Panc1 (cell line): ENCODE data around the gene CATSPER3.

Experiments
- POLR2AphosphoS5 ChIP-seq: IDR thresholded peaks from 2 replicates; pipeline ENCODE4 v1.6.1; 2012; ENCODE audit warnings: mild to moderate bottlenecking, low read depth, low read length, moderate library complexity
- TF ChIP-seq, protein P1 (sequence below), 2 experiments: IDR thresholded peaks; 2 replicates each; pipeline ENCODE4 v1.6.1; 2011 to 2012; ENCODE audit warnings: low read depth in 2 of 2, control low read depth in 1 of 2, low read length in 1 of 2, mild to moderate bottlenecking in 1 of 2, moderate library complexity in 1 of 2; ENCODE audit not compliant: insufficient read depth in 1 of 2
- TF ChIP-seq, protein P2 (sequence below): fragments of 450-650 bp; IDR thresholded peaks from 2 replicates; pipeline ENCODE4 v1.5.1; 2017; ENCODE audit warnings: mild to moderate bottlenecking

DNA sequence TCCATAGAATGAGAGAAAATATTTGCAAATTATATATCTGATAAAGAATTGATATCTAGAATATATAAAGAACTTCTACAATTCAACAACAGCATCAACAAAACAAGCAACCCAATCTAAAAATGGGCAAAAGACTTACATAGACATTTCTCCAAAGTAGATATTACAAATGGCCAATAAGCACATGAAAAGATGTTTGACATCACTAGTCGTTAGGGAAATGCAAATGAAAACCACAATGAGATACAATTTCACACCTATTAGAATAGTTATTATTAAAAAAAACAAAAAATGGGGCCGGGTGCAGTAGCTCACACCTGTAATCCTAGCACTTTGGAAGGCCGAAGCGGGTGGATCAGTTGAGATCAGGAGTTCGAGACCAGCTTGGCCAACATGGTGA, 24.4 kb downstream of the CATSPER3 start:
- TF ChIP-seq, protein P1, sequence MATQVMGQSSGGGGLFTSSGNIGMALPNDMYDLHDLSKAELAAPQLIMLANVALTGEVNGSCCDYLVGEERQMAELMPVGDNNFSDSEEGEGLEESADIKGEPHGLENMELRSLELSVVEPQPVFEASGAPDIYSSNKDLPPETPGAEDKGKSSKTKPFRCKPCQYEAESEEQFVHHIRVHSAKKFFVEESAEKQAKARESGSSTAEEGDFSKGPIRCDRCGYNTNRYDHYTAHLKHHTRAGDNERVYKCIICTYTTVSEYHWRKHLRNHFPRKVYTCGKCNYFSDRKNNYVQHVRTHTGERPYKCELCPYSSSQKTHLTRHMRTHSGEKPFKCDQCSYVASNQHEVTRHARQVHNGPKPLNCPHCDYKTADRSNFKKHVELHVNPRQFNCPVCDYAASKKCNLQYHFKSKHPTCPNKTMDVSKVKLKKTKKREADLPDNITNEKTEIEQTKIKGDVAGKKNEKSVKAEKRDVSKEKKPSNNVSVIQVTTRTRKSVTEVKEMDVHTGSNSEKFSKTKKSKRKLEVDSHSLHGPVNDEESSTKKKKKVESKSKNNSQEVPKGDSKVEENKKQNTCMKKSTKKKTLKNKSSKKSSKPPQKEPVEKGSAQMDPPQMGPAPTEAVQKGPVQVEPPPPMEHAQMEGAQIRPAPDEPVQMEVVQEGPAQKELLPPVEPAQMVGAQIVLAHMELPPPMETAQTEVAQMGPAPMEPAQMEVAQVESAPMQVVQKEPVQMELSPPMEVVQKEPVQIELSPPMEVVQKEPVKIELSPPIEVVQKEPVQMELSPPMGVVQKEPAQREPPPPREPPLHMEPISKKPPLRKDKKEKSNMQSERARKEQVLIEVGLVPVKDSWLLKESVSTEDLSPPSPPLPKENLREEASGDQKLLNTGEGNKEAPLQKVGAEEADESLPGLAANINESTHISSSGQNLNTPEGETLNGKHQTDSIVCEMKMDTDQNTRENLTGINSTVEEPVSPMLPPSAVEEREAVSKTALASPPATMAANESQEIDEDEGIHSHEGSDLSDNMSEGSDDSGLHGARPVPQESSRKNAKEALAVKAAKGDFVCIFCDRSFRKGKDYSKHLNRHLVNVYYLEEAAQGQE (IDR thresholded peaks at IDR 0.05; ENCODE audit: insufficient read depth in 1 of 2, low read depth in 2 of 2, low read length in 1 of 2): no peak
- TF ChIP-seq, protein P2, sequence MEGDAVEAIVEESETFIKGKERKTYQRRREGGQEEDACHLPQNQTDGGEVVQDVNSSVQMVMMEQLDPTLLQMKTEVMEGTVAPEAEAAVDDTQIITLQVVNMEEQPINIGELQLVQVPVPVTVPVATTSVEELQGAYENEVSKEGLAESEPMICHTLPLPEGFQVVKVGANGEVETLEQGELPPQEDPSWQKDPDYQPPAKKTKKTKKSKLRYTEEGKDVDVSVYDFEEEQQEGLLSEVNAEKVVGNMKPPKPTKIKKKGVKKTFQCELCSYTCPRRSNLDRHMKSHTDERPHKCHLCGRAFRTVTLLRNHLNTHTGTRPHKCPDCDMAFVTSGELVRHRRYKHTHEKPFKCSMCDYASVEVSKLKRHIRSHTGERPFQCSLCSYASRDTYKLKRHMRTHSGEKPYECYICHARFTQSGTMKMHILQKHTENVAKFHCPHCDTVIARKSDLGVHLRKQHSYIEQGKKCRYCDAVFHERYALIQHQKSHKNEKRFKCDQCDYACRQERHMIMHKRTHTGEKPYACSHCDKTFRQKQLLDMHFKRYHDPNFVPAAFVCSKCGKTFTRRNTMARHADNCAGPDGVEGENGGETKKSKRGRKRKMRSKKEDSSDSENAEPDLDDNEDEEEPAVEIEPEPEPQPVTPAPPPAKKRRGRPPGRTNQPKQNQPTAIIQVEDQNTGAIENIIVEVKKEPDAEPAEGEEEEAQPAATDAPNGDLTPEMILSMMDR: no peak
- no peak for TF ChIP-seq POLR2AphosphoS5
